Epithelial cell of prostate (primary cell): ENCODE results near the gene ATP6V0A1.
"Not testable (repeated sequence)": the region's sequence is repeated elsewhere in the genome, so short reads cannot be mapped to it uniquely, and the experiment has no call there.

Experiments used
- DNase-seq: peaks from one replicate; pipeline ENCODE4 v3.0.0-alpha.2; 2011; ENCODE audit warnings: low read depth, low spot score
- H3K27ac ChIP-seq: fragments of 450-650 bp; 2 replicates; pipeline ENCODE4 v1.5.1; 2017; ENCODE audit warnings: mild to moderate bottlenecking

The ATP6V0A1 gene

DNA sequence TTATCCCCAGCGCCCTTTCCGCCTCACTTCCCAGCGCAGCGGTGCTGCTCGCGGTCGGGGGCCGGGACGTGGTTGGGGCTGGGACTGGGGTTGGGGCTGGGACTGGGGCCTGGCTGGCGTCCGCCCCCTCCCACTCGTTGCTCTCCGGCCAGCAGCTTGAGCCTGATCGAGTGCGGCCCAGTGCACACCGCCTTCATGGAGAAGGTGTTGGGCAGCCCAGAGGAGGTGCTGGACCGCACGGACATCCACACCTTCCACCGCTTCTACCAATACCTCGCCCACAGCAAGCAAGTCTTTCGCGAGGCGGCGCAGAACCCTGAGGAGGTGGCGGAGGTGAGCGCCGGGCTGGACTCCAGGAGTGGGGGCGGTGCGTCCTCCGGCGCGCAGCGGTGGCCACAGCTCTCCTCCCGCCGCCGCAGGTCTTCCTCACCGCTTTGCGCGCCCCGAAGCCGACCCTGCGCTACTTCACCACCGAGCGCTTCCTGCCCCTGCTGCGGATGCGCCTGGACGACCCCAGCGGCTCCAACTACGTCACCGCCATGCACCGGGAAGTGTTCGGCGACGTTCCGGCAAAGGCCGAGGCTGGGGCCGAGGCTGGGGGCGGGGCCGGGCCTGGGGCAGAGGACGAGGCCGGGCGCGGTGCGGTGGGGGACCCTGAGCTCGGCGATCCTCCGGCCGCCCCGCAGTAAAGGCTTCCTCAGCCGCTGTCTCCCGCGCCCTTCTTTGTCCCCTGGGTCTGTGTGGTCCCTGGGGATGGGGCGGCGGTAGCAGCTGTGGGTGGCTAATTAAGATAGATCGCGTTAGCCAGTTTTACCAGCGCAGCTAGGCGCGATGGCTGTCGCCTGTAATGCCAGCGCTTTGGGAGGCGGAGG is 95.8 kb downstream of the ATP6V0A1 start:
- H3K27ac ChIP-seq = peak overlapping the region; percentile 77
- no peak for DNase-seq

DNA sequence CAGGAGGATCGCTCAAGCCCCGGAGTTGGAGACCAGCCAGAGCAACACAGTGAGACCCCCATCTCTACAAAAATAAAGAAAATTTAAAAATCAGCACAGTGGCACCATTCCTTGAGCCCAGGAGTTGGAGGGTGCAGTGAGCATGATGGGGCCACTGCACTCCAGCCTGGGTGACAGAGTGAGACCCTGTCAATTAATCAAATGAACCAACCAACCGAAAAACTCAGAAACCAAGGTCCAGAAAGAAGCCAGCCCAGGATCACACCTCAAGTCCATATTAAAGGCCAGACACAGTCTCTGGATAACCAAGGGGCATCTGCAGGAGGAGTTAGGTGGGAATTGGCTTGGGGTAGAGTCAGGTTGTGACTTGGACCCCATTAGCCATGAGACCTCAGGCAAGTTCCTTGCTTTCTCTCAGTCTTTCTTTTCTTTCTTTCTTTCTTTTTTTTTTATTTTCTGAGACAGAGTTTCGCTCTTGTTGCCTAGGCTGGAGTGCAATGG is 96.5 kb downstream of the ATP6V0A1 start:
- peak overlapping the region; percentile 77 for H3K27ac ChIP-seq
- DNase-seq = no peak

DNA sequence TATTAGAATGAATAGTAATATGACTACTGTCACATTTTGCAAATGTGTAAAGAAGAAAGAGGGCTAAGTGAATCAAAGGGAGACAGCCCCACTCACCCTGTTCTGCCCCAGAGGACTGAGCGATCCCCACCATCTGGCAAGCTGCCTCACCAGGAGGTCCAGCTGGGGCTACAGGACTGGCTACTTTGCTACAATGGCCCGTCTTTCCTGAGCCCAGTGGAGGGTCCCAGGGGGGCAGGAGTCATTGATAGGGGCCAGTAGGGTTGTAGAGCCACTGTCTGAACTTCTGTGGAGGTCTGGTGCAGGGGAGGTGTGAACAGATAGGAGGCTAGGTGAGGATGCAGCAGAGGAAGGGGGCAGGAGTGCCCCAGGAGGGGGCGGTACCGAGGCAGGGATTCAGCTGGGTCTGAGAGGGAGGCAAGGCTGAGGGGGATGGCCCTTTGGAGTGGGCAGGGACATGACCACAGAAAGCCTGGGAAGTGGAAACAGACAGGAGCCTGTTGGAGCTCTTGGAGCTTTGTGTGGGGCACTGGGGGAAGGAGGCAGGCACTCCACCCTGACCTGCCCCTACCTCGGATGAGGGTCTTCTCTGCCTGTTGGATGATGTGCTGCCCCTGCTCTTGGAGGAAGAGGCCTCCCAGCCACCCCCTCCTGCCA is 97.4 kb downstream of the ATP6V0A1 start:
- not testable (repeated sequence) for H3K27ac ChIP-seq, DNase-seq

DNA sequence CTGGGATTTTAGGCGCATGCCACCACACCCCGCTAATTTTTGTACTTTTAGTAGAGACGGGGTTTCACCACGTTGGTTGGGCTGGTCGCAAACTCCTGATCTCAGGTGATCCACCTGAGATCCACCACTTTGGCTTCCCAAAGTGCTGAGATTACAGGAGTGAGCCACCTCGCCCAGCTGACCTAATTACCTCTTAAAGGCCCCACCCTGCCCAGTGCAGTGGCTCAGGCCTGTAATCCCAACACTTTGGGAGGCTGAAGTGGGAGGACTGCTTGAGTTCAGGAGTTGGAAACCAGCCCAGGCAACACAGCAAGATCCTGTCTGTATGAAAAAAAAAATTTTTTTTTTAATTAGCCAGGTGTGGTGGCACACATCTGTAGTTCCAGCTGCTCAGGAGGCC is 100.4 kb downstream of the ATP6V0A1 start:
- DNase-seq = no peak
- peak overlapping the region; percentile 17 for H3K27ac ChIP-seq

DNA sequence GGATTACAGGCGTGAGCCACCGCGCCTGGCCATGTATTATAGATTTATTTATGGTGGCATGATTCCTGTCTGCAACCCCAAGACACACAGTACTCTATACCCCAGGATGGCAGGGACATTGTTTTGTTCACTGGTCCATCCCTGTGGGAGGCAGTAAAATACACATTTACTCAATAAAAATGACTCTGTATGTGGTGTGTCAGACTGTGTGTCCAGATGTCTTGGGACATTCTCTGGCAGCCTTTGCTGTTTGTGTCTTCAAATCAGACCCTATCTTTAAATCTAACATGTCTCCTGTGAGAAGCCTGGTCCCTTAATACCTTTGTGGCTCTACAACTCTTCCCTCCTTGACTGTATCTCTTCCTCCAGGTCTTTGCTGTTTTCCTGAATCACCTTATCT is 101.6 kb downstream of the ATP6V0A1 start:
- DNase-seq = no peak
- H3K27ac ChIP-seq = no peak overlapping the region

DNA sequence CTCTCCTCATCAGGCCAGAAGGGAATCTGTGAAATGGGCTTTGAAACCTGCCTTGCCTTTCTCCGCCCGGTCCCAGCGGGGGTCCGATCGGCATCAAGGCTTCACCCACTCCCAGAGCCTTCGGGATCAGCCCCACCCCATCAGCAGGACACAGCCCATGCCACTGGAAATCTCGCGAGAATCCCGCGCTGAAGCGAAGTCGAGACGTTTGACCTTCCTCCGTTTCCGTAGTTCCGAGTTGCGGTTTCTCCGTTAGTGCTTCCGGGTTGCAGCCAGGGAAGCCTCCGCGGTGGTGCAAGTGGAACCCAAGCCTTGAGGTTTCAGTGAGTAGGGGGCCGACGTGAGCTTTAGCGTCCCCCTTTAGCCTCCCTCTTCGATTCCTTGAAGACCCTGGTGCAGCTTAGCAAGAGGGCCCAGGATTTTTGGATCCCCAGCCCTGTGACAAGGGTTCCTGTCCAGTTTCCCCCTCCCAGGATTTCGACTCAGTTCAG is 103.3 kb downstream of the ATP6V0A1 start, which contains the start of gene COASY:
COASY (plus strand) TSS at position 252 of the 491 bp plus-strand sequence. CDS start 475 bp downstream, outside the sequence.
- peak; percentile 86 for DNase-seq

DNA sequence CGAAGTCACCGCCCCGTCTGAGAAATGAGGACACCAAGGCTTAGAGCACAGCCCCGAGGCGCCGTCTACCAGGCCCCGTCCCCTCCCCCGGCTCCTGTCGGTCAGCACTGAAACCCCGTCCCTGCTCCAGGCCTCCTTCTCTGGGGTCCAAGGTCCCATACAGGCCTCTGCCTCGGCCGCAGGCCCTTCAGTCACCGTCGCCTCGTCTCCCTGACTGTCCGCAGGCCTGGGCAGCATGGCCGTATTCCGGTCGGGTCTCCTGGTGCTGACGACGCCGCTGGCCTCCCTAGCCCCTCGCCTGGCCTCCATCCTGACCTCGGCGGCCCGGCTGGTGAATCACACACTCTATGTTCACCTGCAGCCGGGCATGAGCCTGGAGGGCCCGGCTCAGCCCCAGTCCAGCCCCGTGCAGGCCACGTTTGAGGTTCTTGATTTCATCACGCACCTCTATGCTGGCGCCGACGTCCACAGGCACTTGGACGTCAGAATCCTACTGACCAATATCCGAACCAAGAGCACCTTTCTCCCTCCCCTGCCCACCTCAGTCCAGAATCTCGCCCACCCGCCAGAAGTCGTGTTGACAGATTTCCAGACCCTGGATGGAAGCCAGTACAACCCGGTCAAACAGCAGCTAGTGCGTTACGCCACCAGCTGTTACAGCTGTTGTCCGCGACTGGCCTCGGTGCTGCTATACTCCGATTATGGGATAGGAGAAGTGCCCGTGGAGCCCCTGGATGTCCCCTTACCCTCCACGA is 103.9 kb downstream of the ATP6V0A1 start:
- peak overlapping the region; percentile 84 for H3K27ac ChIP-seq
- DNase-seq = no peak

More for the DNA sequence above, 103.3 kb downstream of the ATP6V0A1 start, which contains the start of gene COASY:
- peak within 1 kb of the TSS; percentile 84 for H3K27ac ChIP-seq

DNA sequence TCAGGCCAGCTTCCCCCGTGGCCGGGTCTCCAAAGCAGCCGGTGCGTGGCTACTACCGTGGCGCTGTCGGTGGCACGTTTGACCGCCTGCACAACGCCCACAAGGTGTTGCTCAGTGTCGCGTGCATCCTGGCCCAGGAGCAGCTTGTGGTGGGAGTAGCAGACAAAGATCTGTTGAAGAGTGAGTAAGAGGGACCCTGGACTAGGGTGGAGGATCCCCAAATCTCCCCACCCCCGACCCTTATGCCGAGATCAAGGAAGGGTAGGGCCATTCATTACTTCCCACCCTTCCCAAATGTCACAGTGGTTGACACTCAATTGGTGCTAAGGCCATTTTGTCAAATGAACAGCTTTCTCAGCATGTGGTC is 104.4 kb downstream of the ATP6V0A1 start:
- no peak for DNase-seq
- peak overlapping the region; percentile 84 for H3K27ac ChIP-seq

DNA sequence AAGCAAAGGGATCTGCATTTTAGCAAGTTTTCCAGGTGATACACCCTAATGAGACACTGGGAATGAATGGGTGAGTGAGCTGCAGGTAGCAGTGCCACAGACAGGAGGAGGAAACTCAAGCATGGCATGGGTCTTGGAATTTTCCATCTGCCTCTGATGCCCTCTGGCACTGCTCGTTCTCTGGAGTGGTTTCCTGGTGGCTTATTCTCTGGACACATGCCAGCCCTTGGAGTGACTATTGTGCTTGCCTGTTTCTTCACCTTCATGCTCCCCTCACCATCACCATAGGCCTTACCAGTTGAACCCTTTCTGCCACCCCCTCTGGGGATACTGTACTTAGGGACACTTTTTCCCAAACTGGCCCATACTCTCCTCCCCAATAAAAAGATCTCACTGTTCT is 104.9 kb downstream of the ATP6V0A1 start:
- H3K27ac ChIP-seq = peak overlapping the region; percentile 84
- DNase-seq = no peak

DNA sequence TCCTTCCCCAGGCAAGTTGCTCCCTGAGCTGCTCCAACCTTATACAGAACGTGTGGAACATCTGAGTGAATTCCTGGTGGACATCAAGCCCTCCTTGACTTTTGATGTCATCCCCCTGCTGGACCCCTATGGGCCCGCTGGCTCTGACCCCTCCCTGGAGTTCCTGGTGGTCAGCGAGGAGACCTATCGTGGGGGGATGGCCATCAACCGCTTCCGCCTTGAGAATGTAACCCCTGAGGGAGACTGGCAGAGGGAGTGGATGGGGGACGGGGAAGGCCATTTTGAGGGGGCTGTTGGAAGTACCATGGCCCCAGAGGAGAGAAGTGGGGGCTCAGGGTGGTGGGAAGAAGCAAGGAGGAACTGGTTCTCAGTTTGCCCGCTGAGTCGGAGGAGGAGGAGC is 105.3 kb downstream of the ATP6V0A1 start:
- H3K27ac ChIP-seq = no peak overlapping the region
- no peak for DNase-seq

DNA sequence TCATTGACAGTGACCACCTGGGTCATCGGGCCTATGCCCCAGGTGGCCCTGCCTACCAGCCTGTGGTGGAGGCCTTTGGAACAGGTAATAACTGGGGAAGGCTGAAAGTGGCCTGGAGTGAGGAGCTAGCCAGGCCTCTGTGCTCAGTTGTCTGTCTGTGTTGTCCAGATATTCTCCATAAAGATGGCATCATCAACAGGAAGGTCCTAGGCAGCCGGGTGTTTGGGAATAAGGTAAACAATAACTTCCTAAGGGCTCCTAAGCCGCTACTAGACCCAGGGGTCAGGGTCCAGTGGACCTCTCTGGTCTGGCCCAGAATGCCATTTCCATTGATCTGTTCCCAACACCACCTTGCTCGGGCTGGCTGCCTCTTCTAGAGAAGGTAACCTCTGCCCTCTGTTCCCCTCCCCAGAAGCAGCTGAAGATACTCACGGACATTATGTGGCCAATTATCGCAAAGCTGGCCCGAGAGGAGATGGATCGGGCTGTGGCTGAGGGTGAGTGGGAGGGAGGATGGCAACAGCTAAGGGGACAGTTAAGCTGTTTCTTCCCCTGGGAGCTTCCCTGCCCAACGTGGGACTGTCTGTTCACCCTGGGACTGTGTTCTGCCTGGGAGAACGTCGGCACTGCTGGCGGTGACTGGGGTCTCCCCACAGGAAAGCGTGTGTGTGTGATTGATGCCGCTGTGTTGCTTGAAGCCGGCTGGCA is 106.3 kb downstream of the ATP6V0A1 start:
- no peak for DNase-seq
- no peak overlapping the region for H3K27ac ChIP-seq

DNA sequence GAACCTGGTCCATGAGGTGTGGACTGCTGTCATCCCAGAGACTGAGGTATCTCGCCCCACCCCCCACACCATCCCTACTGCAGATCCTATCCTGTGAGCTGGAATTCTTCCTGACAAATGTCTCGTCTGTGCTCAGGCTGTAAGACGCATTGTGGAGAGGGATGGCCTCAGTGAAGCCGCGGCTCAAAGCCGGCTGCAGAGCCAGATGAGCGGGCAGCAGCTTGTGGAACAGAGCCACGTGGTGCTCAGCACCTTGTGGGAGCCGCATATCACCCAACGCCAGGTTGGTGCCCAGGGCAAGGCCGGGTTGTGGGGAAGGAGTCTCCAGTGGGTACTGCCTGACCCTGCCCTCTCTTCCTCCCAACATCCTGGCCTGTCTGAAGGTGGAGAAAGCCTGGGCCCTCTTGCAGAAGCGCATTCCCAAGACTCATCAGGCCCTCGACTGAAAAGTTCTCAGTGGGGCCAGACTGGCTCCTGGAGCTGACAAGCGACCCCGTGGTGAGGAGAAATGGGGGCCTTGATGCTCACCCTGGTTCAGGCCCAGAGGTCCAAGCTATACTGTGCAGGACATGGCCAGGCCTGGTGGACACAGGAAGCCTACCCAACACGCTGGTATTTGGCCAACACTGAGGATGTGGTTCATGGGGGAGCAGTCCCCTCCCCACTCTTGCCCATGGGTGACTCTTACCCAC is 107.0 kb downstream of the ATP6V0A1 start:
- peak overlapping the region; percentile 85 for H3K27ac ChIP-seq
- no peak for DNase-seq

DNA sequence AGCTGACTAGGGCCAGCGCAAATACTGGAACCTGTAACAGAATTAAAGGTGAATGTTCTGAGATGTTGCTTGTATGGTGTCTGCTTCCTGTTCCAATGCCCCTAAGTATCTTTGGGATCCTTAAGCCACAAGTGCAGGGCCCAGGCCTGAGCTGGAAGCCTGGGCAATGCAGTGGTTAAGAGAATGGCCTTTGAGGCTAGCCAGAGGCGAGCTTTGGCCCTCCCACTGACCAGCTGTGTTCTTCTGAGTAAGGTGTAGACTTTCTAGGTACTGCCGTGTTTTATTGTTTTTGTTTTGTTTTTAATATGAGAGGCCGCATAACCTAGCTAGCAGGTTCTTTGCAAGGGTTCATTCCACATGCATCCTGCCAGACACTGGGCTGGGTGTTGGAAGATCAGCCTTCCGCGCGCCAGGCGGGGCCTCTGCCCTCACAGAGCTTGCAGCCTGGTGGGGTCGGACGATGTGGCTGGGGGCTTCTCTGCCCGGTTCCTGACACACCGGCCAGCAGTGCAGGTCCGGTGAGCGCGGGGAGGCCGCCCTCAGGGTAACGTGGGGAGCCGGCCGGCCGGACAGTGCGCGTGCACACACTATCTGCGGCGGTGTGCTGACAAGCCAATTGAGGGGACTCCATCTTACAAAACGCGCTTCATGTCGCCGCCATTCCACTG is 107.7 kb downstream of the ATP6V0A1 start:
- peak overlapping the region; percentile 85 for H3K27ac ChIP-seq
- DNase-seq = no peak

DNA sequence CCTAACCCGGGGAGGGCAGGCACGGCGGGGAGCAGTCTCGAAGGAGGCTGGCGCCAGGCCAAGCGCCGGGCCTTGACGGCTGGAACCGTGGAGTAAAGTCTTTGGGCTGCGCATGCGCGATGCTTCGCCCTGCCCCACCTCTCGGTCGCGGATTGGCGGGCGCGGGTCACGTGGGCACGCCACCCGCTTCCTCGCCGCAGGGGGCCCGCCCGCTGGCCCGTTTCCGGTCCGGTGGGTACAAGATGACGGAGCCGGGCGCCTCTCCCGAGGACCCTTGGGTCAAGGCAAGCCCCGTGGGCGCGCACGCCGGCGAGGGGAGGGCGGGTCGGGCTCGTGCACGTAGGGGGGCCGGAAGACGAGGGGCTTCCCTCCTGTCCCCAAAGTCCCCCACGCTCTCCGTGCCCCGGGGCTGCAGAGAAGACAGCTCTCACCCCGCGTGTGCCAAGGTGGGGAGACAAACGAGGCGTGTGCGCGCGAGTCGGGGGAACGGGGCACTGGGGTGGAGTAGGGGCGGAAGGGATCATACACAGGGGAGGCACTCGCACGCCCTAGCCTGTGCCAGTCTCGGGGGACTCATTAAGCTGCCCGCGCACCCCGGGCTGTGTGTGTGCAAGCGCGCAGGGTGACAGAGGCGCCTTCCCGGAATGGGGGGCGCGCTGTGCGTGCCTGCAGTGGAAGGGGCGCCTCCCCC is 108.3 kb downstream of the ATP6V0A1 start, which contains the start of gene MLX:
MLX (plus strand) TSS at position 218 of the 691 bp plus-strand sequence; CDS start at position 243, 25 bp downstream.
- H3K27ac ChIP-seq = peak within 1 kb of the TSS; percentile 85
- DNase-seq = no peak

DNA sequence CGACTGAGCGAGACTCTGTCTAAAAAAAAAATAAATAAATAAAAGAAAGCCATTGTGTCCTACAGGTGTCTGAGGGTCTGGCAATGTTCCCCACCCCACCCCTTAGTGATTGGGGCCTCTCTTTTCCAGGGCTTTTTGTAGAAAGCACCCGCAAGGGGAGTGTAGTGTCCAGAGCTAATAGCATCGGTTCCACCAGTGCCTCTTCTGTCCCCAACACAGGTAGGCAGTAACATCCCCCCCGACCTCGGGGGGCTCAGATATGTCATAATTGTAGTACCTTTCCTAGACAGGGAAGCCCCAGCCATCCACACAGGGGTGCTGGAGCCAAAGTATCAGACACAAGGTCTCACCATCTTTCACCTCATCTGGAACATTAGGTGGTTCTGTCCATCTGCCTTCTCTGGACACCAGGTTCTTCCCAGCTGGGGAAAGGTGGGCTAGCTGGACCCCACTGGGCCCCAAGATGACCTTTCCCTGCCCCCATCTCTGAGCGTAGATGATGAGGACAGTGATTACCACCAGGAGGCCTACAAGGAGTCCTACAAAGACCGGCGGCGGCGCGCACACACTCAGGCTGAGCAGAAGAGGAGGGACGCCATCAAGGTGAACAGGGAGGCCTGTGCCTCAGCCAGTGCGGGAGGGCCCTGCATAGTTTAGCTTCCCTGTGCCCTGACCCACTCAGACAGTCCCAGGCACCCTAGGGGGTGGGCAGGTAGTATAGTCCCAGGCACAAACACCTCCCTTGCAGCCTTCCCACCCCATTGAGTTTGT is 109.8 kb downstream of the ATP6V0A1 start:
- peak overlapping the region; percentile 85 for H3K27ac ChIP-seq
- no peak for DNase-seq

DNA sequence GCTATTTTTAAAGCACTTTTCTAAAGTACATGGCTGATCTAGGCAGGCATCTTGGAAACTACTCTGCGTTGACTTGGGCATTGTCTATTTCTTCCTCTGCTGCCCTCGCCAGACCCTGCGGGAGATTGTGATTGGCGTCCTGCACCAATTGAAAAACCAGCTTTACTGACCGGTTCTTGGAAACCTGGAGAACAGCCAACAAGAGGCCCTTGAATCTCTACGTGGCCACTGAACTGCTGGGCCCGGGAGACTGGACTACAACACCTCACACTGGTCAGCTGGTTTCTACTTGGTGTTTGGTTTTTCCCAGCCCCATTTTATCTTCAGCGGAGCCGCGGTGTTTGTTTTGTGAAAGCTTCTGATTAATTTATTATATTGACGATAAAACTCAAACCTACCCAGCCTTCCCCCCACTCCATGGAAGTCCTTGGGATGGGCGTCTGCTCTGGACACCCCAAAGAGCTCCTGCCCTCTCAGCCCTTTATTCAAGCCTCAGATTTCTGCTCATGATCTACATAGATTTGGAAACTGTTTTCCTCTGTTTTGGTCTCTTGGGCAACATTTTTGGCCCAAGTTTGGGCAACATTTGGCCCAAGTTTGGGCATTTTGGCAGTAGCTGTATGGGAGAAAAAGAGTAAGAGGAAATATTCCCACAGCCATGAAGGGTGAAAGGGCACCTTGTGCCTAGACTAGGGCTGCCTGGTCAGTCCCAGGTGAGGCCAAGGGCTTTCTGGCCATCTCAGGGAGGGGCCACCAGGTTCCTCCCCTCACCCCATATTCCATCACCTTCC is 113.0 kb downstream of the ATP6V0A1 start:
- no peak overlapping the region for H3K27ac ChIP-seq
- no peak for DNase-seq
